Urinary bladder (tissue), 4 donors: ENCODE measurements around the gene SYCP2L. TPM values are rescaled to one million over a fixed set of nuclear protein-coding genes. Genes with fewer than 3 reads are reported as not detected.
"Not testable (repeated sequence)": the region's sequence is repeated elsewhere in the genome, so short reads cannot be mapped to it uniquely, and the experiment has no call there.

Experiments used
- DNase-seq: peaks from one replicate; pipeline ENCODE4 v3.0.0-alpha.2; 2015; ENCODE audit errors: extremely low spot score
- H3K27ac ChIP-seq: one replicate; pipeline ENCODE4 v1.5.1; 2013; ENCODE audit warnings: low read depth, mild to moderate bottlenecking, moderate library complexity
- H3K36me3 ChIP-seq: one replicate; pipeline ENCODE4 v1.6.1; 2013; ENCODE audit warnings: mild to moderate bottlenecking, moderate library complexity; ENCODE audit not compliant: insufficient read depth
- H3K4me1 ChIP-seq: one replicate; pipeline ENCODE4 v1.6.1; 2013; ENCODE audit warnings: mild to moderate bottlenecking, moderate library complexity; ENCODE audit not compliant: insufficient read depth
- H3K4me3 ChIP-seq: one replicate; pipeline ENCODE4 v1.5.1; 2013; ENCODE audit warnings: low read depth, low read length
- WGBS: extraction: QIAGEN DNeasy Blood & Tissue Kit; methylation state at CpG from one replicate; pipeline ENCODE4 v1.1.7; 2013; 5-methylcytosine and 5-hydroxymethylcytosine counted together
- polyA plus RNA-seq: library from polyadenylated mRNA; stranded (reverse); fragments of 200-250 nt; gene quantifications from one replicate; pipeline ENCODE4 v1.2.3, GENCODE V29; 2013
- total RNA-seq: library from RNA; depleted of rRNA; stranded (reverse); fragments of >200 nt; gene quantifications from one replicate; pipeline ENCODE4 v1.2.3, GENCODE V29; 2014
- donor health status: healthy with polysubstance abuse.
- donor health status: healthy.

Gene SYCP2L
- total and polyA plus RNA-seq, 2 donors = 0.15 to 8.2 TPM

- Histone ChIP-seq H3K4me3 (no peak overlapping the region), H3K27ac (no peak overlapping the region), H3K36me3 (no peaks in the 10 kb centered on the region), H3K4me1 (no peaks in the 10 kb centered on the region)
- no peak for DNase-seq
- WGBS = 27% methylated on average over 1 of the region's 1 CpG
Observed at GRCh38 chr6:10979603-10980002, 92.8 kb downstream of the SYCP2L start.

- no peak for DNase-seq
- WGBS = 87% methylated on average over 1 of the region's 1 CpG
- Histone ChIP-seq H3K4me1 (no peaks in the 10 kb centered on the region), H3K27ac (no peak overlapping the region), H3K36me3 (no peaks in the 10 kb centered on the region), H3K4me3 (no peak overlapping the region)
Observed at GRCh38 chr6:10981409-10981808, 94.6 kb downstream of the SYCP2L start.

DNA sequence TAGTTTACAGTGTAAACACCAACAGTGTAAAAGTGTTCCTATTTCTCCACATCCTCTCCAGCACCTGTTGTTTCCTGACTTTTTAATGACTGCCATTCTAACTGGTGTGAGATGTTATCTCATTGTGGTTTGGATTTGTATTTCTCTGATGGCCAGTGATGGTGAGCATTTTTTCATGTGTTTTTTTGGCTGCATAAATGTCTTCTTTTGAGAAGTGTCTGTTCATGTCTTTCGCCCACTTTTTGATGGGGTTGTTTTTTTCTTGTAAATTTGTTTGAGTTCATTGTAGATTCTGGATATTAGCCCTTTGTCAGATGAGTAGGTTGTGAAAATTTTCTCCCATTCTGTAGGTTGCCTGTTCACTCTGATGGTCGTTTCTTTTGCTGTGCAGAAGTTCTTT, 98.1 kb downstream of the SYCP2L start:
- not testable (repeated sequence) for H3K4me3 ChIP-seq, H3K27ac ChIP-seq, H3K36me3 ChIP-seq, DNase-seq, H3K4me1 ChIP-seq
- 87% methylated on average over 2 of the region's 2 CpGs for WGBS

- WGBS = 95% methylated on average over 15 of the region's 15 CpGs
- Histone ChIP-seq H3K36me3 (no peaks in the 10 kb centered on the region), H3K27ac (no peak overlapping the region), H3K4me1 (no peaks in the 10 kb centered on the region), H3K4me3 (no peak overlapping the region)
- DNase-seq = no peak
Observed at GRCh38 chr6:10989587-10989986, 102.7 kb downstream of the SYCP2L start.

GRCh38 chr6:10991115-10991514, 104.3 kb downstream of the SYCP2L start:
- WGBS = 78% methylated on average over 2 of the region's 2 CpGs
- H3K27ac ChIP-seq = no peak overlapping the region
- no peaks in the 10 kb centered on the region for H3K36me3 ChIP-seq
- DNase-seq = no peak
- no peak overlapping the region for H3K4me3 ChIP-seq
- no peaks in the 10 kb centered on the region for H3K4me1 ChIP-seq

DNA sequence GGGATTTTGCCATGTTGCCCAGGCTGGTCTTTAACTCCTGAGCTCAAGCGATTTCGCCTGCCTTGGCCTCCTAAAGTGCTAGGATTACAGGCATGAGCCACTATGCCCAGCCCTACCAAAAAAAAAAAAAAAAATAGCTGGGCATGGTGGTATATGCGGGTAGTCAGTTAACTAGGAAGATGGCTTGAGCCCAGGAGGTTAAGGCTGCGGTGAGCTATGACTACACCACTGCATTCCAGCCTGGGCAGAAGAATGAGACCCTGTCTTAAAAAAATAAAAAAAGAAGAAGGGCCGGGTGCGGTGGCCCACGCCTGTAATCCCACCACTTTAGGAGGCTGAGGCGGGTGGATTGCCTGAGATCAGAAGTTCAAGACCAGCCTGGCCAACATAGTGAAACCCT, 107.0 kb downstream of the SYCP2L start:
- no peaks in the 10 kb centered on the region for H3K36me3 ChIP-seq
- no peaks in the 10 kb centered on the region for H3K4me1 ChIP-seq
- WGBS = 94% methylated on average over 8 of the region's 8 CpGs
- no peak overlapping the region for H3K4me3 ChIP-seq
- no peak overlapping the region for H3K27ac ChIP-seq
- no peak for DNase-seq

GRCh38 chr6:10995114-10995707, 108.4 kb downstream of the SYCP2L start:
- Histone ChIP-seq H3K4me1 (no peaks in the 10 kb centered on the region), H3K36me3 (no peaks in the 10 kb centered on the region), H3K4me3 (no peak overlapping the region), H3K27ac (no peak overlapping the region)
- WGBS = 82% methylated on average over 4 of the region's 4 CpGs
- DNase-seq = no peak

DNA sequence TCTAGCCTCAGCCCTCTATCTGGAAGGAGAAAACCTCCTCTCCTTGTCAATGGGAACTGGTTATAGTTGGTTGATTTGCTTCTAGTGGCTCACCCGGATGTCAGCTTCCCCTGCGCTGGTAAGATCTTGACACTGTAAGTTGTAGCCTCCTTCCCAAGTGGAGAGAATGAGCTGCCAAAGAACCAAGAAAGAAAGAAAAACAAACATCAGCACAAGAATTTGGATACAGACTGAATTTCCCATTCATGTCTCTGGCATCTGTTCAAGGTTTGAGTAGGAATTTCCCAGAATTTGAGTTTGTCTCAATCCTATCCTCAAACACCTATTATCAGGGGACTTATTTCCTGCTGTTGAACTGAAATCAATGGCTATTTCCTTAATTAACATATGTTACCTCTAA, 113.1 kb downstream of the SYCP2L start:
- DNase-seq = no peak
- H3K36me3 ChIP-seq = no peaks in the 10 kb centered on the region
- no peak overlapping the region for H3K27ac ChIP-seq
- WGBS = 47% methylated on average over 2 of the region's 2 CpGs
- no peak overlapping the region for H3K4me3 ChIP-seq
- no peaks in the 10 kb centered on the region for H3K4me1 ChIP-seq

DNA sequence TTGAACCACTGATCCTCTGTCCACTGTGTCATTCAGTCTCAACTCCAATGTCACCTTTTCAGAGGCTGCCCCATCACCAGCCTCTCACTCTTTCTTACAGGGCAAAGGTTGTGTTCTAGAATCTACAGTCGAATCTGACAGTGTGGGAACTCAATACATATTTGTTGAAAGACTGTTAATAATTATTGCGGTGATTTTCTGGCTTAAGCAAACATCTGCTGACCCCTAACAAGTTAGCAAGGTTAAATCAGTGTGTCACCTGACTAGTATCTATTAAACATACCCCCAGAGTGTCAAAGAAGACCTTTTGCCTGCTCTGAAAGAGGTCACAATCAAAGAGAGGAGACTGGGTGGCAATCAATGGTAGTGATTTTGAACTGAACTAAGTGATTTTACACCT, 115.3 kb downstream of the SYCP2L start:
- Histone ChIP-seq H3K4me1 (no peaks in the 10 kb centered on the region), H3K36me3 (no peaks in the 10 kb centered on the region), H3K4me3 (no peak overlapping the region), H3K27ac (no peak overlapping the region)
- WGBS = 87% methylated on average over 2 of the region's 2 CpGs
- no peak for DNase-seq

GRCh38 chr6:11003297-11003696, 116.4 kb downstream of the SYCP2L start:
- H3K4me3 ChIP-seq, DNase-seq, H3K4me1 ChIP-seq, H3K36me3 ChIP-seq, H3K27ac ChIP-seq: not testable (repeated sequence)
- WGBS = 93% methylated on average over 5 of the region's 5 CpGs

DNA sequence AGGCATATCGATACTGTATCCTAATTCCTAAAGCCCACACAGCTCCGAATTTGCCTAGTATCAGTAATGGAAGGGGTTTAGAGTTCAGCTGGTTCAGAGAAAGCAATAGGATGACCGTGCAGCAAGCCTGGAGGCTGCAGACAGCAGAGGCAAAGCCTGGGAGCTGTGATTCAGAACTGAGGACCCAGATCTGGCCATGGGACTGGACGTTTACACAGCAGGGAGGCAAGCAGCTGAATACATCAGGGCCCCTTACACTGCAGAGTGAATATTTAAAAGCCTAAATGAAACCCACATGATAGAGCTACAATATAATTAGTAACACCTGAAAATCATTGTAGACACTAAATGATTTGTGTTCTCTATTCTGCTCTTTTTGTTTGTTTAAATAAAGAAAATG, 119.2 kb downstream of the SYCP2L start:
- Histone ChIP-seq H3K4me3 (no peak overlapping the region), H3K27ac (no peak overlapping the region), H3K4me1 (no peaks in the 10 kb centered on the region), H3K36me3 (no peaks in the 10 kb centered on the region)
- WGBS = 69% methylated on average over 4 of the region's 4 CpGs
- no peak for DNase-seq

- 71% methylated on average over 10 of the region's 10 CpGs for WGBS
- Histone ChIP-seq H3K36me3 (no peaks in the 10 kb centered on the region), H3K4me1 (no peaks in the 10 kb centered on the region), H3K27ac (no peak overlapping the region), H3K4me3 (no peak overlapping the region)
- DNase-seq = no peak
Observed at GRCh38 chr6:11007715-11008608, 121.1 kb downstream of the SYCP2L start.

GRCh38 chr6:11008821-11009220, 122.0 kb downstream of the SYCP2L start:
- Histone ChIP-seq H3K27ac (no peak overlapping the region), H3K4me3 (no peak overlapping the region), H3K36me3 (no peaks in the 10 kb centered on the region), H3K4me1 (no peaks in the 10 kb centered on the region)
- DNase-seq = no peak
- WGBS = 13% methylated on average over 1 of the region's 1 CpG

DNA sequence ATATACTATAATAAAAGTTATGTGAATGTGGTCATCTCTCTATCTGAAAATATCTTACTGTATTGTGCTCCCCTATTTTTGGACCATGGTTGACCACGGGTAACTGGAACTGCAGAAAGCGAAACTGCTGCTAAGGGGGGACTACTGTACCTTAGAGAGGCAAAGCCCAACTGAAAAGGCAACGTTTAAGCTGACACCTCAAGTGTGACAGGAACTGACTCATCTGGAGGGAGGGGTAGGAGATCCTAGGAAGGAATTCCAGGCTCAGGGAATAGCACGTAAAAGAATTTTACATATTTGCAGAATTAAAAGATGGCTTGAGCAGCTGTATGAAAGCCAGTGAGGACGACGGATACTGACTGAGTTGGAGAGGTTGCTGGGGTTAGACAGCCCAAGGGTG, 122.5 kb downstream of the SYCP2L start:
- DNase-seq = no peak
- H3K4me1 ChIP-seq = no peaks in the 10 kb centered on the region
- H3K27ac ChIP-seq = no peak overlapping the region
- no peaks in the 10 kb centered on the region for H3K36me3 ChIP-seq
- WGBS = 47% methylated on average over 6 of the region's 6 CpGs
- no peak overlapping the region for H3K4me3 ChIP-seq
